ENCODE measurements around the gene BRCA1. TPM values are rescaled to one million over a fixed set of nuclear protein-coding genes. Genes with fewer than 3 reads are reported as not detected.

Gene BRCA1
- total and polyA plus RNA-seq, 4 experiments from 2014 or later, result 1.1 to 6.0 (median 3.0) TPM

- Mint-ChIP-seq H3K27me3 (peaks cover 0 to 2% of the 10 kb centered on the region in 2 donors), H3K4me3 (peak overlapping the region; percentile 94 to 98 (median 96)), H3K36me3 (peaks cover 18 to 55% of the 10 kb centered on the region in 2 donors), H3K27ac (peak overlapping the region; percentile 96 to 99 (median 99)), H3K4me1 (peaks cover 16 to 36% (median 24%) of the 10 kb centered on the region in 4 donors), H3K9me3 (no peaks in the 10 kb centered on the region)
- CTCF ChIA-PET (ENCODE audit: partially characterized antibody), result interaction anchor here (1.3 to 2.1 kb wide), 6 partner anchors 8 to 485 kb away, joined by 4 to 23 read pairs (median 6); partner anchors contain the start of genes DHX8, IFI35 and RND2
- H3K27ac ChIP-seq (ENCODE audit: low read depth, low read length), result peak overlapping the region; percentile 99
- no peak for DNase-seq
- intact Hi-C loops (cut with micrococcal nuclease), result loop anchor here (2.0 to 10.0 kb wide), 4 partner anchors 174 to 484 kb away; partner anchors contain the start of genes BECN1 and DHX8
- H3K9me3 ChIP-seq (ENCODE audit: control insufficient read depth in 1 of 2, low read length in 2 of 2), result no peaks in the 10 kb centered on the region
- H3K36me3 ChIP-seq (ENCODE audit: insufficient read depth, low read length), result peaks cover 27% of the 10 kb centered on the region
- no peaks in the 10 kb centered on the region for H3K27me3 ChIP-seq (ENCODE audit: insufficient read depth, low read length)
- peak overlapping the region; percentile 79 to 94 for H3K4me3 ChIP-seq (ENCODE audit: low read length in 2 of 2)
- H3K4me1 ChIP-seq (ENCODE audit: insufficient read depth, low read length), result peaks cover 22% of the 10 kb centered on the region
- POLR2A ChIA-PET (ENCODE audit: partially characterized antibody), result interaction anchor here (1.0 to 4.4 kb wide), 24 partner anchors 8 to 1080 kb away, joined by 3 to 69 read pairs (median 14); partner anchors contain the start of genes AARSD1, ACLY, BRCA1 and DHX8
These were observed 126.1 kb downstream of the BRCA1 start for GRCh38 chr17:42999003-42999525.

GRCh38 chr17:42997984-42998938 is 126.9 kb downstream of the BRCA1 start, which contains the start of gene RPL27:
TSS of gene RPL27 (plus strand) at chr17:42998419. CDS start at chr17:42998751, 332 bp downstream.
- H3K4me1 Mint-ChIP-seq, result peaks cover 16 to 36% (median 24%) of the 10 kb centered on the region in 4 donors
- H3K9me3 Mint-ChIP-seq, result no peaks in the 10 kb centered on the region
- peak within 1 kb of the TSS; percentile 99 for H3K27ac ChIP-seq (ENCODE audit: low read depth, low read length)
- H3K4me1 ChIP-seq (ENCODE audit: insufficient read depth, low read length), result peaks cover 22% of the 10 kb centered on the region
- H3K36me3 Mint-ChIP-seq, result peaks cover 18 to 53% of the 10 kb centered on the region in 2 donors
- POLR2A ChIA-PET (ENCODE audit: partially characterized antibody), result interaction anchor here (0.7 to 4.4 kb wide), 41 partner anchors 9 to 1134 kb away, joined by 3 to 69 read pairs (median 8); partner anchors contain the start of genes AARSD1, ACLY, ARL4D and BECN1
- H3K27ac Mint-ChIP-seq, result peak within 1 kb of the TSS; percentile 96 to 99 (median 99)
- peaks cover 0 to 2% of the 10 kb centered on the region in 2 donors for H3K27me3 Mint-ChIP-seq
- H3K36me3 ChIP-seq (ENCODE audit: insufficient read depth, low read length), result peaks cover 27% of the 10 kb centered on the region
- peak; percentile 95 to 99 (median 99) for DNase-seq
- H3K9me3 ChIP-seq (ENCODE audit: control insufficient read depth in 1 of 2, low read length in 2 of 2), result no peaks in the 10 kb centered on the region
- CTCF ChIA-PET (ENCODE audit: partially characterized antibody), result interaction anchor here (0.6 to 2.1 kb wide), 24 partner anchors 9 to 486 kb away, joined by 3 to 23 read pairs (median 6); partner anchors contain the start of genes AARSD1, DHX8, IFI35 and PSMC3IP
- intact Hi-C loops (cut with micrococcal nuclease), result loop anchor here (1.0 to 10.0 kb wide), 10 partner anchors 18 to 485 kb away; partner anchors contain the start of genes AARSD1, BECN1, BRCA1 and DHX8
- H3K4me3 Mint-ChIP-seq, result peak within 1 kb of the TSS; percentile 94 to 98 (median 96)
- peak within 1 kb of the TSS; percentile 79 to 94 for H3K4me3 ChIP-seq (ENCODE audit: low read length in 2 of 2)
- no peaks in the 10 kb centered on the region for H3K27me3 ChIP-seq (ENCODE audit: insufficient read depth, low read length)

GRCh38 chr17:42997390-42997983 is 127.7 kb downstream of the BRCA1 start:
- intact Hi-C loops (cut with micrococcal nuclease), result loop anchor here (10.0 kb wide), 1 partner anchor 273 kb away; no protein-coding TSS in a partner anchor
- POLR2A ChIA-PET (ENCODE audit: partially characterized antibody), result interaction anchor here (0.7 to 4.4 kb wide), 38 partner anchors 10 to 1133 kb away, joined by 3 to 69 read pairs (median 9); partner anchors contain the start of genes AARSD1, ACLY, ARL4D and BECN1

More at GRCh38 chr17:42997390-42997983, 127.7 kb downstream of the BRCA1 start:
- Mint-ChIP-seq H3K4me3 (peak overlapping the region in 7 of 8 donors; percentile 94 to 98 (median 96)), H3K27ac (peak overlapping the region; percentile 96 to 99 (median 99)), H3K27me3 (peaks cover 0 to 2% of the 10 kb centered on the region in 2 donors), H3K4me1 (peaks cover 16 to 36% (median 24%) of the 10 kb centered on the region in 4 donors), H3K36me3 (peaks cover 22 to 54% of the 10 kb centered on the region in 2 donors), H3K9me3 (no peaks in the 10 kb centered on the region)
- Histone ChIP-seq H3K4me1 (ENCODE audit: insufficient read depth, low read length) (peaks cover 22% of the 10 kb centered on the region), H3K9me3 (ENCODE audit: control insufficient read depth in 1 of 2, low read length in 2 of 2) (no peaks in the 10 kb centered on the region), H3K36me3 (ENCODE audit: insufficient read depth, low read length) (peaks cover 27% of the 10 kb centered on the region), H3K27ac (ENCODE audit: low read depth, low read length) (peak overlapping the region; percentile 57), H3K4me3 (ENCODE audit: low read length in 2 of 2) (no peak overlapping the region), H3K27me3 (ENCODE audit: insufficient read depth, low read length) (no peaks in the 10 kb centered on the region)
- no peak for DNase-seq
- CTCF ChIA-PET (ENCODE audit: partially characterized antibody), result interaction anchor here (0.9 to 2.1 kb wide), 21 partner anchors 10 to 487 kb away, joined by 3 to 23 read pairs (median 6); partner anchors contain the start of genes AARSD1, DHX8, IFI35 and PSMC3IP

Other genes with a start within 250 kb of the BRCA1 start
- not detected for gene G6PC1, start 224.6 kb downstream of the BRCA1 start, total RNA-seq
- not detected for gene G6PC1, start 224.6 kb downstream of the BRCA1 start, polyA plus RNA-seq
- 10 to 100 TPM; 53.0 to 55.6 TPM for gene AARSD1, start 160.9 kb downstream of the BRCA1 start, total RNA-seq
- 10 to 100 TPM; 37.7 to 42.6 TPM for gene AARSD1, start 160.9 kb downstream of the BRCA1 start, polyA plus RNA-seq
- under 1 TPM; 0.20 to 0.30 TPM for gene PTGES3L, start 145.3 kb downstream of the BRCA1 start, total RNA-seq
- gene PTGES3L, start 145.3 kb downstream of the BRCA1 start, polyA plus RNA-seq, result under 1 TPM in 1 of 2 donors, not detected in 1; 0.52 TPM
- gene RUNDC1, start 144.8 kb downstream of the BRCA1 start, total RNA-seq, result 10 to 100 TPM; 24.1 to 25.5 TPM
- gene RUNDC1, start 144.8 kb downstream of the BRCA1 start, polyA plus RNA-seq, result 10 to 100 TPM; 12.8 to 17.7 TPM
- 1,000 to 10,000 TPM; 1,574 to 1,622 TPM for gene RPL27, start 126.9 kb downstream of the BRCA1 start, total RNA-seq
- gene RPL27, start 126.9 kb downstream of the BRCA1 start, polyA plus RNA-seq, result 1,000 to 10,000 TPM; 1,528 to 2,293 TPM
- 10 to 100 TPM; 33.1 to 40.3 TPM for gene IFI35, start 118.6 kb downstream of the BRCA1 start, total RNA-seq
- gene IFI35, start 118.6 kb downstream of the BRCA1 start, polyA plus RNA-seq, result 10 to 100 TPM; 55.4 to 66.2 TPM
- 10 to 100 TPM; 61.5 to 67.5 TPM for gene VAT1, start 103.0 kb downstream of the BRCA1 start, total RNA-seq
- gene VAT1, start 103.0 kb downstream of the BRCA1 start, polyA plus RNA-seq, result 10 to 100 TPM; 52.6 to 66.2 TPM
- gene RND2, start 100.1 kb downstream of the BRCA1 start, total RNA-seq, result under 1 TPM; 0.28 to 0.29 TPM
- under 1 TPM; 0.13 to 0.26 TPM for gene RND2, start 100.1 kb downstream of the BRCA1 start, polyA plus RNA-seq
- gene NBR1, start 45.9 kb upstream of the BRCA1 start, total RNA-seq, result 10 to 100 TPM; 90.3 to 93.2 TPM
- 10 to 100 TPM; 66.1 to 76.3 TPM for gene NBR1, start 45.9 kb upstream of the BRCA1 start, polyA plus RNA-seq
- 10 to 100 TPM; 12.5 to 12.8 TPM for gene TMEM106A, start 86.5 kb upstream of the BRCA1 start, total RNA-seq
- gene TMEM106A, start 86.5 kb upstream of the BRCA1 start, polyA plus RNA-seq, result 1 to 10 TPM; 1.5 to 3.5 TPM
- 1 to 10 TPM; 1.3 to 2.1 TPM for gene CCDC200, start 103.3 kb upstream of the BRCA1 start, total RNA-seq
- under 1 TPM in 1 of 2 donors, not detected in 1; 0.70 TPM for gene CCDC200, start 103.3 kb upstream of the BRCA1 start, polyA plus RNA-seq
- 1,000 to 10,000 TPM; 2,221 to 3,168 TPM for gene RNU2-1, start 108.6 kb upstream of the BRCA1 start, total RNA-seq
- not detected for gene RNU2-1, start 108.6 kb upstream of the BRCA1 start, polyA plus RNA-seq

Data from CD4-positive, alpha-beta memory T cell (primary cell).